Lower leg skin (tissue), 4 donors: ENCODE measurements around the gene MS4A1. TPM values are rescaled to one million over a fixed set of nuclear protein-coding genes. Genes with fewer than 3 reads are reported as not detected.

ENCODE experiments used
- DNase-seq, 2 donors: peaks; one replicate each; pipeline ENCODE4 v3.0.0-alpha.2; 2019; ENCODE audit warnings: low spot score in 2 of 2
- H3K4me3 ChIP-seq: fragments of 200-600 bp; sonication (generic); 2 replicates; pipeline ENCODE4 v1.5.1; 2017; ENCODE audit warnings: mild to moderate bottlenecking, low read depth; ENCODE audit not compliant: poor library complexity, severe bottlenecking
- POLR2A ChIP-seq, 2 donors: fragments of 450-650 bp; IDR thresholded peaks; one replicate each; pipeline ENCODE4 v1.6.1; 2016 to 2017; ENCODE audit warnings: antibody characterized with exemption in 2 of 2, mild to moderate bottlenecking in 1 of 2, moderate library complexity in 1 of 2
- WGBS, 2 donors: methylation state at CpG; one replicate each; pipeline ENCODE4 v1.1.5; 2018; 5-methylcytosine and 5-hydroxymethylcytosine counted together
- intact Hi-C: fragments of 100-400 bp; cut with DNase I; formaldehyde crosslinking; loops from one replicate; pipeline ENCODE4 v1.15.0; 2023; ENCODE audit warnings: low total_unique reads
- total RNA-seq, 4 donors: library from RNA; depleted of rRNA; stranded (reverse); fragments of >200 nt; gene quantifications; one replicate each; pipeline ENCODE4 v1.1.0, GENCODE V29; 2016
- TF ChIP-seq, protein P1 (sequence below), 3 donors: fragments of 450-650 bp; IDR thresholded peaks; one replicate each; pipeline ENCODE4 v1.5.1; 2016; ENCODE audit warnings: antibody characterized with exemption in 3 of 3, mild to moderate bottlenecking in 3 of 3, moderate library complexity in 2 of 3

MS4A1 gene
- total RNA-seq, 4 donors from 2014 or later, result 0.27 to 0.72 TPM; not detected in 2

DNA sequence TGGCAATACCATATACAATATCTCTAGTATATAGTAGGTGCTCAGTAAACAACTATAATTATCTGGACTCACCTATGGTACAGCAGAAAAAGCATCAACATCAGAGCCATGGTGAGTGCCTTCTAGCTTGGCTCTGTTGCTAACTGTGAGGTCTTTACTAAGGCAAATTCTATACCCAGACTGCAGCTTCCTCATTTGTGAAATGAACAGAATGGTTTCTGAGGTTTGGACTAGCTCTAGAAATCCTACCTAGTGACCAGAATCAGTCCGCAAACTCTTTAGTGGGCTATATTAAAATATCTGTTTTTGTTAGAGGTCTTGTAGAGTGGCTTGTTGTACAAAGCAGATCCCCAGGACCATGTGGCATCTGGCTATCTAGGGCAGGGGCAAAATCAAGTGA lies 3.7 kb downstream of the MS4A1 start:
- WGBS, 2 donors, result 94 to 100% methylated on average over 1 of the region's 1 CpG
- intact Hi-C loops, result no loop called here
- DNase-seq, result no peak
- TF ChIP-seq, protein P1, sequence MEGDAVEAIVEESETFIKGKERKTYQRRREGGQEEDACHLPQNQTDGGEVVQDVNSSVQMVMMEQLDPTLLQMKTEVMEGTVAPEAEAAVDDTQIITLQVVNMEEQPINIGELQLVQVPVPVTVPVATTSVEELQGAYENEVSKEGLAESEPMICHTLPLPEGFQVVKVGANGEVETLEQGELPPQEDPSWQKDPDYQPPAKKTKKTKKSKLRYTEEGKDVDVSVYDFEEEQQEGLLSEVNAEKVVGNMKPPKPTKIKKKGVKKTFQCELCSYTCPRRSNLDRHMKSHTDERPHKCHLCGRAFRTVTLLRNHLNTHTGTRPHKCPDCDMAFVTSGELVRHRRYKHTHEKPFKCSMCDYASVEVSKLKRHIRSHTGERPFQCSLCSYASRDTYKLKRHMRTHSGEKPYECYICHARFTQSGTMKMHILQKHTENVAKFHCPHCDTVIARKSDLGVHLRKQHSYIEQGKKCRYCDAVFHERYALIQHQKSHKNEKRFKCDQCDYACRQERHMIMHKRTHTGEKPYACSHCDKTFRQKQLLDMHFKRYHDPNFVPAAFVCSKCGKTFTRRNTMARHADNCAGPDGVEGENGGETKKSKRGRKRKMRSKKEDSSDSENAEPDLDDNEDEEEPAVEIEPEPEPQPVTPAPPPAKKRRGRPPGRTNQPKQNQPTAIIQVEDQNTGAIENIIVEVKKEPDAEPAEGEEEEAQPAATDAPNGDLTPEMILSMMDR (IDR thresholded peaks at IDR 0.05), result no peak
- TF ChIP-seq POLR2A (IDR thresholded peaks at IDR 0.05), result no peak
- no peak overlapping the region for H3K4me3 ChIP-seq

DNA sequence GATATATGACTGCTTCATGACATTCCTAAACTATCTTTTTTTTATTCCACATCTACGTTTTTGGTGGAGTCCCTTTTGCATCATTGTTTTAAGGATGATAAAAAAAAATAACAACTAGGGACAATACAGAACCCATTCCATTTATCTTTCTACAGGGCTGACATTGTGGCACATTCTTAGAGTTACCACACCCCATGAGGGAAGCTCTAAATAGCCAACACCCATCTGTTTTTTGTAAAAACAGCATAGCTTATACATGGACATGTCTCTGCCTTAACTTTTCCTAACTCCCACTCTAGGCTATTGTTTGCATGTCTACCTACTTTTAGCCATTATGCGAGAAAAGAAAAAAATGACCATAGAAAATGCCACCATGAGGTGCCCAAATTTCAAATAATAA lies 13.2 kb downstream of the MS4A1 start:
- no peak overlapping the region for H3K4me3 ChIP-seq
- no peak for DNase-seq
- 63 to 66% methylated on average over 2 of the region's 2 CpGs for WGBS, 2 donors
- TF ChIP-seq, protein P1 (IDR thresholded peaks at IDR 0.05), result no peak
- TF ChIP-seq POLR2A (IDR thresholded peaks at IDR 0.05), result no peak
- intact Hi-C loops, result no loop called here

DNA sequence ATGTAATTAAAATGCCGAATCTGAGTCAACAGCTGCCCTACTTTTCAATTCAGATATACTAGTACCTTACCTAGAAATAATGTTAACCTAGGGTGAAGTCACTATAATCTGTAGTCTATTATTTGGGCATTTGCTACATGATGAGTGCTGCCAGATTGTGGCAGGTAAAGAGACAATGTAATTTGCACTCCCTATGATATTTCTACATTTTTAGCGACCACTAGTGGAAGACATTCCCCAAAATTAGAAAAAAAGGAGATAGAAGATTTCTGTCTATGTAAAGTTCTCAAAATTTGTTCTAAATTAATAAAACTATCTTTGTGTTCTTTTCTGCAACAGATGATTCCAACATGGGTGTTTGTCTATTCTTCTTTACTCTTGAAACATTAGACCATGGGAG lies 14.1 kb downstream of the MS4A1 start:
- TF ChIP-seq POLR2A (IDR thresholded peaks at IDR 0.05), result no peak
- TF ChIP-seq, protein P1 (IDR thresholded peaks at IDR 0.05), result no peak
- no peak for DNase-seq
- 57 to 69% methylated on average over 2 of the region's 2 CpGs for WGBS, 2 donors
- intact Hi-C loops, result no loop called here
- no peak overlapping the region for H3K4me3 ChIP-seq

GRCh38 chr11:60477035-60477445 lies 21.4 kb downstream of the MS4A1 start:
- intact Hi-C loops, result no loop called here
- no peak for DNase-seq
- TF ChIP-seq, protein P1 (IDR thresholded peaks at IDR 0.05), result no peak
- TF ChIP-seq POLR2A (IDR thresholded peaks at IDR 0.05), result no peak
- 65 to 66% methylated on average over 6 of the region's 6 CpGs for WGBS, 2 donors
- no peak overlapping the region for H3K4me3 ChIP-seq

- DNase-seq, result no peak
- WGBS, 2 donors, result 44 to 59% methylated on average over 2 of the region's 2 CpGs
- TF ChIP-seq POLR2A (IDR thresholded peaks at IDR 0.05), result no peak
- no peak overlapping the region for H3K4me3 ChIP-seq
- intact Hi-C loops, result no loop called here
These were observed 26.7 kb downstream of the MS4A1 start for GRCh38 chr11:60482361-60482760.

DNA sequence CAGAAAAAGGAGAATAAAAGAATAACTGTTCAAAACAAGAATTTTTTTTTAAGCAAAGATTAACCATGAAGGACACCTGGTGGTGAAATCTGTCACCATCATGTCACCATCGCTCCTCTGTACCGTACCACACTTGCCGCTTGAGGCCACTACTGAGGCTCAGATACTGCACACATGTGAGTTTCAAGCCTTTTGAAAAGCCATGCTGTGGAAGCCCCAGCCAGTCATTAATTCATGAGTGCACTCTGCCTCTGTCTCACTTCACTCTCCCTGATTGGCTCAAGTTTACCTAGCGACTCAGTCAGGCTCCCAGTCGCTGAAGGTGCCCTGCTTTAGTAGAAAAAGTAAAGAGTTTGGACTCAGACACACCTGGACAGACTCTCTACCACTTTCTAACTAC lies 30.3 kb downstream of the MS4A1 start:
- TF ChIP-seq, protein P1 (IDR thresholded peaks at IDR 0.05), result no peak
- TF ChIP-seq POLR2A (IDR thresholded peaks at IDR 0.05), result no peak
- intact Hi-C loops, result no loop called here
- H3K4me3 ChIP-seq, result no peak overlapping the region
- no peak for DNase-seq
- WGBS, 2 donors, result 77 to 79% methylated on average over 5 of the region's 5 CpGs
